Aorta (tissue), 5 donors: ENCODE data around the gene NDUFS3. TPM values are rescaled to one million over a fixed set of nuclear protein-coding genes. Genes with fewer than 3 reads are reported as not detected.

Experiments used
- ATAC-seq: fragments of 200-7000 bp; cut with Tn5 transposase; one replicate; pipeline ENCODE4 v1.9.1; 2022; ENCODE audit warnings: moderate library complexity; ENCODE audit not compliant: low FRiP score
- DNase-seq, 2 donors: peaks; one replicate each; pipeline ENCODE4 v3.0.0-alpha.2; 2020
- H3K27ac ChIP-seq, 2 donors: one replicate each; pipeline ENCODE4 v1.5.1; 2013; ENCODE audit warnings: low read length in 2 of 2, mild to moderate bottlenecking in 2 of 2, moderate library complexity in 2 of 2, control low read depth in 1 of 2, inconsistent platforms in 1 of 2, low read depth in 1 of 2
- H3K27me3 ChIP-seq, 2 donors: one replicate each; pipeline ENCODE4 v1.6.1; 2013; ENCODE audit warnings: control low read depth in 1 of 2, low read length in 1 of 2, mild to moderate bottlenecking in 1 of 2, moderate library complexity in 1 of 2; ENCODE audit not compliant: insufficient read depth in 2 of 2, control insufficient read depth in 1 of 2
- H3K36me3 ChIP-seq, 2 donors: one replicate each; pipeline ENCODE4 v1.6.1; 2013; ENCODE audit warnings: control low read depth in 1 of 2, low read length in 1 of 2, mild to moderate bottlenecking in 1 of 2; ENCODE audit not compliant: insufficient read depth in 2 of 2, control insufficient read depth in 1 of 2
- H3K4me1 ChIP-seq, 2 donors: one replicate each; pipeline ENCODE4 v1.6.1; 2013; ENCODE audit warnings: low read length in 2 of 2, control low read depth in 1 of 2, mild to moderate bottlenecking in 1 of 2, moderate library complexity in 1 of 2; ENCODE audit not compliant: insufficient read depth in 2 of 2, control insufficient read depth in 1 of 2
- H3K4me3 ChIP-seq, 2 donors: one replicate each; pipeline ENCODE4 v1.5.1; 2013; ENCODE audit warnings: low read length in 2 of 2, control low read depth in 1 of 2, mild to moderate bottlenecking in 1 of 2
- H3K9me3 ChIP-seq: one replicate; pipeline ENCODE4 v1.6.1; 2013; ENCODE audit warnings: mild to moderate bottlenecking, low read length; ENCODE audit not compliant: control insufficient read depth
- WGBS, 2 donors: extraction: QIAGEN DNeasy Blood & Tissue Kit; methylation state at CpG; one replicate each; pipeline ENCODE4 v1.1.7; 2013; 5-methylcytosine and 5-hydroxymethylcytosine counted together
- intact Hi-C, 2 donors: fragments of 100-400 bp; cut with DNase I; formaldehyde crosslinking; loops; one replicate each; pipeline versions ENCODE4 v1.14.2 to v1.15.0; 2022
- polyA plus RNA-seq, 2 donors: library from polyadenylated mRNA; stranded (reverse); fragments of 200-250 nt; gene quantifications; one replicate each; pipeline ENCODE4 v1.2.3, GENCODE V29; 2013
- total RNA-seq, 2 donors: library from RNA; stranded (reverse); fragmentation: NEBNext Ultra II Directional; extraction: Animal tissue kit (Norgen Biotek cat#: 25700); gene quantifications; one replicate each; pipeline ENCODE4 v1.2.1, GENCODE V29; 2021
- donor health status: healthy with polysubstance abuse.
- donor health status: Bipolar disorder and iron deficiency.
- donor health status: DM: no; HTN: no; CAD: no.
- donor health status: DM: no; HTN: no; CAD: no.
- donor health status: DM: yes; HTN: yes; CAD: no.

NDUFS3 gene
- total and polyA plus RNA-seq, 4 donors, result 52.2 to 106 (median 68.3) TPM

DNA sequence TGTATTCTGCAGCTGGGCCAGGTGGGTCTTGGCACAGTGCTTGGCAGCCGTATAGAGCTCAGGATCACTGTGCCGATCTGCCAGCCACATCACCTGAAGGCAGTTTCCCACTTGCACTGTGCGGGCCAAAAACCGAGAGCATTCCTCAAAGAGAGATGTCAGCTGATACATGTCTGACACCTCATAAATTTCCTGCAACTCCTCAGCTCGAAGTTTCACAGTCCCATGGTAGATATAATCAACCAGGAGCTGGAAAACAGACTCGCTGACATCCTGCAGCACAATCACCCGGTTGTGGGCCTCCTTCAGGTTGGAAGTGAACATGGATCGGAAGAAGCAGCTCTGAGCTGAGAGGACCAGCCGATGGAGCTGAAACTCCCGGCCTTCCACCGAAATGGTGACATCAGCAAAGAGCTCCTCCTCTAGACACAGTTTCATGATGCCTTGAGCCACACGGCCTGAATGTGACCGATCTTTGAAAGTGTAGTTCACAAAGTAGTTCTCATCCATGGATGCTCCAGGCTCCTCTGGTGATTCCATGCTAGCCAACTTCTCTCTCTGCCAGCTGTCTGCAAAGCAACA is 1.3 kb upstream of the NDUFS3 start:
- Histone ChIP-seq H3K27ac (no peak overlapping the region), H3K4me1 (peaks cover 1 to 2% of the 10 kb centered on the region in 2 donors)

DNA sequence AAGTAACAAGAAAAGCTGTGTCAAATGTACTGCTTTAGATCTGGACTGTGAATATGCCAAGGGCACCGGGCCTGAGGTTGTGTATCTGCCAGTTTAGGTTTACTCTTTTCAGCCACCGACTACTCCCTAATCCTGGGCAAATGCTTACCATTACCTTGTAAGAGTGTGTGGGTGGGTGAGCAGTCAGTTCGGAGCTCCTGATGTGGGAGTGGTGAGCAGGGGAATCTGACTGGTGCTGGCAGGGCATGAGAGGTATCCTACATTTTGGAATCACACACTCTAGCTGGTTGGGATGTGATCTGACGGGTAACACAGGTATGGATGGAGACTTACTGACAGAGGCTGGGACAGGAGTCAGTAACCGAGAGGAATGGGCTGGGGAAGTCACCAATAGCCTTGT is 5.0 kb downstream of the NDUFS3 start:
- no peak overlapping the region for H3K4me3 ChIP-seq
- intact Hi-C loops, result no loop called here
- H3K27me3 ChIP-seq, result no peaks in the 10 kb centered on the region
- DNase-seq (peak in 1 of 2 donors; percentile 18), ATAC-seq (no peak)
- peaks cover 5 to 13% of the 10 kb centered on the region in 2 donors for H3K36me3 ChIP-seq
- H3K4me1 ChIP-seq, result peaks cover 0 to 1% of the 10 kb centered on the region in 2 donors
- no peaks in the 10 kb centered on the region for H3K9me3 ChIP-seq
- WGBS, 2 donors, result 85 to 89% methylated on average over 5 of the region's 5 CpGs
- H3K27ac ChIP-seq, result no peak overlapping the region

More for the DNA sequence above, 1.3 kb upstream of the NDUFS3 start:
- H3K4me3 ChIP-seq, result no peak overlapping the region
- DNase-seq (peak in 1 of 2 donors; percentile 19), ATAC-seq (no peak)
- 62 to 70% methylated on average over 13 of the region's 13 CpGs for WGBS, 2 donors
- intact Hi-C loops, result loop anchor here in 1 of 2 donors (10.0 kb wide), 1 partner anchor 173 kb away; the partner anchor contains the start of gene SLC39A13
- H3K36me3 ChIP-seq, result peaks cover 0 to 9% of the 10 kb centered on the region in 2 donors
- H3K27me3 ChIP-seq, result no peaks in the 10 kb centered on the region
- H3K9me3 ChIP-seq, result no peaks in the 10 kb centered on the region

GRCh38 chr11:47586098-47586855 is 7.4 kb downstream of the NDUFS3 start, which contains the start of gene FAM180B:
Gene FAM180B (plus strand): TSS chr11:47586678. CDS start chr11:47586769, 91 bp downstream.
- Histone ChIP-seq H3K4me1 (no peaks in the 10 kb centered on the region), H3K27ac (no peak within 1 kb of the TSS), H3K36me3 (peaks cover 5 to 12% of the 10 kb centered on the region in 2 donors), H3K27me3 (no peaks in the 10 kb centered on the region), H3K9me3 (no peaks in the 10 kb centered on the region), H3K4me3 (no peak within 1 kb of the TSS)
- 70 to 73% methylated on average over 12 of the region's 12 CpGs for WGBS, 2 donors
- DNase-seq (peak in 1 of 2 donors; percentile 60), ATAC-seq (no peak)
- intact Hi-C loops, result no loop called here

DNA sequence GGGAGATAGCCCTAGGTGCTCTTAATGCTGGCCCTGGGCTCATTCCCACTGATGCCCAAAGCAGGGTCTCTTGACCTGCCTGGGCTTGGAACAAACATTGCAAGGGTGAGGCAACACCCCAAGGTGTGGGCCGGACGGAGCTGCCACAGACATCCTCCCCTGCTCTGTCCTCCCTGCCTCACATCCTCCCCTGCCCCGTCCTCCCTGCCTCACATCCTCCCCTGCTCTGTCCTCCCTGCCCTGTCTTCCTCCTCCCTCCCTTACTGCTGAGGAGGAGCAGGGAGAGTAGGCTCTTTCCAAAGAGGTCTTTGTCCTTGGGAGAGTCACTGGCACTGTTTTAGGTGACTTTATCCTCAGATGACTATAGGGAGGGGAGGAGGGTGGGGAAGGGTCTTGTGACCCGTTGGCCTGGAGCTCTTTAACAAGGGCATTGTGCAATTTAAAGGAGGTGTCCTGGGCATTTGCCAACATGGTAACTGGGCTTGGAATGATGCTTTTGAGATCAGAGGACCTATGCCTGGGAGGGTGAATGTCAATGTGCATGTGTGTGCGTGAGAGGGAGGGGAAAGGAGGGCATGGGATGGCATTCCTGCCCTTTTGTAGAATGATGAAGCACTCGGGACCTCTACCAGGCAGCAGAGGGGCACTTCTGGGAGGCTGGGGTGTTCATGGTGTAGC is 8.3 kb downstream of the NDUFS3 start:
- 78 to 80% methylated on average over 6 of the region's 6 CpGs for WGBS, 2 donors
- intact Hi-C loops, result no loop called here
- Histone ChIP-seq H3K27me3 (no peaks in the 10 kb centered on the region), H3K4me3 (no peak overlapping the region), H3K9me3 (no peaks in the 10 kb centered on the region), H3K36me3 (peaks cover 5 to 6% of the 10 kb centered on the region in 2 donors), H3K27ac (no peak overlapping the region), H3K4me1 (no peaks in the 10 kb centered on the region)
- no peak for ATAC-seq
- peak in 1 of 2 donors; percentile 45 for DNase-seq

DNA sequence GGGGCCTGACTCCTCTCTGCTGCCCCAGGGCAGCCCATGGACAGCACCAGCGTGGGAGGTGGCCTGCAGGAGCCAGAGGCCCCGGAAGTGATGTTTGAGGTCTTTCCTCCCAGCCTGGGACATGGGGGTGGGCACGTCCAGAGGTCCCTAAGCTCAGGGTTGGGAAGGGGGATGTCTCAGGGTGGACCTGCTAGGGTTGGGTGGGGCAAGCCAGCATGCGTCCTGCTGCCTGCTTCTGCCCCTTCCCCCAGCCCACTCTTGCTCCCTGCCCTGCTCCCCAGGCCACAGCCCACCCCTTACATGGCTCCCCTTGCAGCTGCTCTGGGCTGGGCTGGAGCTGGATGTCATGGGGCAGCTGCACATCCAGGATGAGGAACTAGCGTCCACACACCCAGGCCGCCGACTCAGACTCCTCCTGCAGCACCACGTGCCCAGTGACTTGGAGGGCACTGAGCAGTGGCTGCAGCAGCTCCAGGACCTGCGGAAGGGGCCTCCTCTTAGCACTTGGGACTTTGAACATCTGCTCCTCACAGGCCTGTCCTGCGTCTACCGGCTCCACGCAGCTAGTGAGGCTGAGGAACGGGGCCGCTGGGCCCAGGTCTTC is 9.0 kb downstream of the NDUFS3 start:
- DNase-seq, result peak; percentile 80 to 90
- peaks cover 5 to 6% of the 10 kb centered on the region in 2 donors for H3K36me3 ChIP-seq
- H3K27me3 ChIP-seq, result no peaks in the 10 kb centered on the region
- intact Hi-C loops, result no loop called here
- no peak overlapping the region for H3K27ac ChIP-seq
- 80 to 89% methylated on average over 14 of the region's 14 CpGs for WGBS, 2 donors
- H3K4me1 ChIP-seq, result no peaks in the 10 kb centered on the region
- no peak overlapping the region for H3K4me3 ChIP-seq
- ATAC-seq, result peak; percentile 61
- H3K9me3 ChIP-seq, result no peaks in the 10 kb centered on the region

DNA sequence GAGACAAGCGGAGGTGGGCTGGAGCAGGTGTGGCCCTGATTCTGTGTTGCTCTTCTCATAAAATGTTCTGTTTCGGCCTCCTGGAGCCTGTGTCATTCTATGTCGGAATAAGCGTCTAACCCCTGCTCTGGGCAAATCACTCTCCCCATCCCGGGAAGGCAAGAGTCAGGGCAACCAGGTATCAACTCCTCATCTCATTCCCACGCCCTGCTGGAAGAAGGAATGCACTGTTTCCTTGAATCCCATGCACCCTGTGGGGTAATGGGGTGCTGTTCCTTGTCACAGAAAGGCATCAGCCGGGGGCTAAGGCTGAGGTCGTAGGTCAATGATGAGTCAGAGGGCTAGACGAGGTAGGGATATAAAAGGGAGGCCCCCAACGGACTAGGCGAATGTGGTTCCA is 10.2 kb downstream of the NDUFS3 start:
- DNase-seq (peak in 1 of 2 donors; percentile 0), ATAC-seq (no peak)
- Histone ChIP-seq H3K4me3 (no peak overlapping the region), H3K27me3 (no peaks in the 10 kb centered on the region), H3K9me3 (no peaks in the 10 kb centered on the region), H3K27ac (no peak overlapping the region), H3K36me3 (peaks cover 0 to 2% of the 10 kb centered on the region in 2 donors), H3K4me1 (no peaks in the 10 kb centered on the region)
- intact Hi-C loops, result no loop called here
- 80 to 85% methylated on average over 11 of the region's 11 CpGs for WGBS, 2 donors

DNA sequence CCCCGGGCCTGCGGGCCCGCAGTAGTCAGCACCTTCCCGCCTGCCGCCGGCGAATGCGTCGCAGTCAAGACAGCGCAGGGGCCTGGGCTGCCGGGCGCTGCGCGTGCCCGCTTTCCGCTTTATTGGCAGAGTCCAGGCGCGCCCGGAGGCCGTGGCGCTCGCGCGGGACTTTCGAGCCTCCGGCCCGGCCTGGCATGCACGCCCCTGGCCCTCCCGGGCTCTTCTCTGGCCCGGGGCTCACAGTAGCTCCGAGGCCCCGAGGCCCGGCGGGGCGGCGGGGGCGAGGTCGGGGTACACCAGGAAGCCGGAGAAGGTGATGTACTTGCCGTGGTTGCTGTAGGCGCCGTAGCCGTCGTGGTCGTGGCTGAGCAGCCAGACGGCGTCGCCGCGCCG is 10.7 kb downstream of the NDUFS3 start:
- Histone ChIP-seq H3K9me3 (no peaks in the 10 kb centered on the region), H3K27me3 (no peaks in the 10 kb centered on the region), H3K4me3 (peak overlapping the region in 1 of 2 donors; percentile 3), H3K4me1 (no peaks in the 10 kb centered on the region), H3K27ac (no peak overlapping the region), H3K36me3 (no peaks in the 10 kb centered on the region)
- DNase-seq (peak in 1 of 2 donors; percentile 33), ATAC-seq (peak; percentile 42)
- intact Hi-C loops, result no loop called here
- WGBS, 2 donors, result 26 to 29% methylated on average over 50 to 51 of the region's 51 CpGs
